K562 (cell line): ENCODE measurements around the gene MRO. TPM values are rescaled to one million over a fixed set of nuclear protein-coding genes. Genes with fewer than 3 reads are reported as not detected.

ENCODE experiments used
- ATAC-seq: fragments of 200-7000 bp; cut with Tn5 transposase; 3 replicates; pipeline ENCODE4 v1.9.1; 2020; ENCODE audit warnings: moderate library complexity
- BruUV-seq: library from RNA; stranded (reverse); fragments of 400-500 nt; replicated peaks from 2 replicates; lab custom pipeline; 2021; lab: Mats Ljungman, UMichigan
- CTCF ChIA-PET: fragments of 300-600 bp; formaldehyde crosslinking; extraction: SDS; loops from one replicate; lab custom pipeline; 2021; ENCODE audit warnings: low intra/inter-chr PET ratio; lab: Yijun Ruan, JAX
- POLR2A ChIA-PET: fragments of 300-600, 350-650 bp; sonication (Branson Sonifier 250); formaldehyde crosslinking; extraction: SDS; loops from one replicate; lab custom pipeline; 2021; ENCODE audit warnings: antibody characterized with exemption, inconsistent platforms; lab: Yijun Ruan, JAX
- DNase-seq, 4 experiments: peaks; one replicate each; pipeline versions ENCODE4 v3.0.0 to v3.0.0-alpha.2; 2011 to 2018; ENCODE audit warnings: low spot score in 3 of 4, mixed read lengths in 3 of 4; ENCODE audit errors: extremely low read depth in 1 of 4
- FAIRE-seq: peaks from 2 replicates; lab custom pipeline; 2011; peaks lifted over from hg19 to GRCh38; lab: Jason Lieb, UNC
- H2AFZ ChIP-seq: 2 replicates; pipeline ENCODE4 v1.6.0; 2011; ENCODE audit warnings: low read depth, low read length, control low read depth, inconsistent platforms
- H3K27ac ChIP-seq: fragments of 200-600 bp; 3 replicates; pipeline ENCODE4 v1.8.0; 2011; ENCODE audit warnings: low read depth, mild to moderate bottlenecking, control low read depth, inconsistent platforms, low read length, moderate library complexity, mixed read lengths; ENCODE audit errors: extremely low read depth
- H3K27me3 ChIP-seq, 2 experiments: fragments of 300-600 bp in 1 of 2; 2 replicates in 1 of 2; 3 replicates in 1 of 2; pipeline versions ENCODE4 v1.6.0 to v1.8.0; 2011; ENCODE audit warnings: inconsistent platforms in 2 of 2, low read length in 2 of 2, mild to moderate bottlenecking in 1 of 2, mixed read lengths in 1 of 2, moderate library complexity in 1 of 2; ENCODE audit not compliant: control insufficient read depth in 2 of 2, insufficient read depth in 2 of 2
- H3K36me3 ChIP-seq: fragments of 300-600 bp; 3 replicates; pipeline ENCODE4 v1.8.0; 2011; ENCODE audit warnings: mild to moderate bottlenecking, low read length, inconsistent platforms; ENCODE audit not compliant: control insufficient read depth, insufficient read depth
- H3K4me1 ChIP-seq, 2 experiments: fragments of 200-600 bp in 1 of 2; replicated peaks in 1 of 2; 2 replicates in 1 of 2; 3 replicates in 1 of 2; pipeline versions ENCODE4 v1.5.1 to v1.8.0; 2011; ENCODE audit warnings: inconsistent platforms in 2 of 2, low read length in 2 of 2, mild to moderate bottlenecking in 1 of 2, mixed read lengths in 1 of 2, moderate library complexity in 1 of 2; ENCODE audit not compliant: control insufficient read depth in 2 of 2, insufficient read depth in 2 of 2
- H3K4me2 ChIP-seq: 2 replicates; pipeline ENCODE4 v1.6.1; 2011; ENCODE audit warnings: low read length, control low read depth, inconsistent platforms, mixed read lengths; ENCODE audit not compliant: insufficient read depth
- H3K4me3 ChIP-seq: fragments of 200-600 bp; sonication (generic), shearing (Covaris generic); 2 replicates; pipeline ENCODE4 v1.5.1; 2016; ENCODE audit warnings: control low read depth, inconsistent platforms
- H3K79me2 ChIP-seq: fragments of 200-600 bp; 3 replicates; pipeline ENCODE4 v1.8.0; 2011; ENCODE audit warnings: low read length, inconsistent platforms; ENCODE audit not compliant: control insufficient read depth, insufficient read depth
- H3K9ac ChIP-seq, 2 experiments: 2 replicates each; pipeline versions ENCODE4 v1.6.0 to v1.6.1; 2011; ENCODE audit warnings: low read depth in 2 of 2, low read length in 2 of 2, control low read depth in 1 of 2, inconsistent platforms in 1 of 2, mild to moderate bottlenecking in 1 of 2, mixed read lengths in 1 of 2; ENCODE audit not compliant: insufficient read depth in 1 of 2
- H3K9me1 ChIP-seq: one replicate; pipeline ENCODE4 v1.6.0; 2011; ENCODE audit warnings: inconsistent platforms, mild to moderate bottlenecking, low read length, moderate library complexity; ENCODE audit not compliant: control insufficient read depth, insufficient read depth
- H3K9me3 ChIP-seq: replicated peaks from 2 replicates; pipeline ENCODE4 v1.5.1; 2011; ENCODE audit warnings: low read depth, low read length, inconsistent platforms; ENCODE audit not compliant: control insufficient read depth, insufficient read depth
- H4K20me1 ChIP-seq: replicated peaks from 2 replicates; pipeline ENCODE4 v1.6.1; 2011; ENCODE audit warnings: low read length, inconsistent platforms, mixed read lengths; ENCODE audit not compliant: control insufficient read depth, insufficient read depth
- CEBPG ChIP-seq, 3 experiments: fragments of 200-800 bp in 1 of 3; sonication (Bioruptor generic) in 1 of 3; sonication (generic) in 1 of 3; formaldehyde crosslinking in 1 of 3; IDR thresholded peaks in 2 of 3; conservative IDR thresholded peaks in 1 of 3; 2 replicates each; pipeline versions ENCODE4 v1.6.1 to v1.8.0; 2016 to 2022; ENCODE audit warnings: missing compliant biosample characterization in 2 of 3, missing genetic modification characterization in 2 of 3, mild to moderate bottlenecking in 1 of 3, missing genetic modification reagents in 1 of 3
- E2F5 ChIP-seq: sonication (generic); formaldehyde crosslinking; IDR thresholded peaks from 2 replicates; pipeline ENCODE4 v1.8.0; 2022; ENCODE audit warnings: mild to moderate bottlenecking, missing genetic modification reagents
- FIP1L1 ChIP-seq: fragments of 200-400 bp; formaldehyde crosslinking; IDR thresholded peaks from 2 replicates; pipeline ENCODE4 v1.6.1; 2018; ENCODE audit warnings: mild to moderate bottlenecking, low read depth, low read length; ENCODE audit not compliant: poor library complexity, severe bottlenecking
- HINFP ChIP-seq: fragments of 450-650 bp; conservative IDR thresholded peaks from 2 replicates; pipeline ENCODE4 v1.6.1; 2016; ENCODE audit warnings: missing genetic modification characterization, low read depth, mild to moderate bottlenecking, control low read depth, missing compliant biosample characterization
- LARP7 ChIP-seq: fragments of 450-650 bp; IDR thresholded peaks from 2 replicates; pipeline ENCODE4 v1.6.1; 2016
- NCOR1 ChIP-seq: fragments of 450-650 bp; IDR thresholded peaks from 2 replicates; pipeline ENCODE4 v1.6.1; 2016; ENCODE audit warnings: mild to moderate bottlenecking, moderate library complexity
- REST ChIP-seq, 2 experiments: fragments of 450-650 bp; formaldehyde crosslinking in 1 of 2; IDR thresholded peaks; 2 replicates each; pipeline versions ENCODE4 v1.4.0 to v1.6.1; 2014 to 2020; ENCODE audit warnings: mild to moderate bottlenecking in 2 of 2, borderline replicate concordance in 1 of 2, low read depth in 1 of 2
- SAFB2 ChIP-seq: fragments of 200-400 bp; formaldehyde crosslinking; IDR thresholded peaks from 2 replicates; pipeline ENCODE4 v1.6.1; 2018; ENCODE audit warnings: borderline replicate concordance, low read length, low read depth, moderate library complexity; ENCODE audit not compliant: severe bottlenecking
- ZBTB7A ChIP-seq: IDR thresholded peaks from 2 replicates; pipeline ENCODE4 v1.6.1; 2011; ENCODE audit warnings: low read depth, mild to moderate bottlenecking, low read length, moderate library complexity, borderline replicate concordance; ENCODE audit not compliant: control insufficient read depth
- ZFP36 ChIP-seq: fragments of 150-350 bp; IDR thresholded peaks from 2 replicates; pipeline ENCODE4 v1.6.1; 2018; ENCODE audit warnings: low read length, low read depth; ENCODE audit not compliant: partially characterized antibody
- ZNF3 ChIP-seq: fragments of 250-450 bp; sonication (Bioruptor Pico); IDR thresholded peaks from 2 replicates; pipeline ENCODE4 v1.5.0; 2021; ENCODE audit warnings: mild to moderate bottlenecking, moderate library complexity
- WGBS: fragments of 100-300 bp; shearing (Covaris generic); methylation state at CpG from one replicate; pipeline ENCODE4 v1.1.6; 2016; ENCODE audit warnings: low coverage, mixed read lengths; ENCODE audit not compliant: insufficient coverage; ENCODE audit errors: missing lambda C conversion rate; 5-methylcytosine and 5-hydroxymethylcytosine counted together
- in situ Hi-C: fragments of 300-500 bp; cut with MboI; formaldehyde crosslinking; loops from 4 replicates; pipeline ENCODE4 v1.15.0; 2018; ENCODE audit warnings: inconsistent platforms, mixed read lengths
- intact Hi-C: fragments of 100-400 bp; cut with micrococcal nuclease; formaldehyde crosslinking; loops from 2 replicates; pipeline ENCODE4 v1.14.2; 2022
- polyA plus RNA-seq, 8 experiments: library from polyadenylated mRNA; depleted of rRNA in 4 of 8; stranded (reverse) in 5 of 8; unstranded in 3 of 8; fragments of >200 nt; fragmentation: Nextera tagmentation in 2 of 8; fragmentation: Illumina TruSeq in 1 of 8; extraction: Ambion mirVana in 2 of 8; extraction: Trizol in 1 of 8; gene quantifications; 2 replicates each; pipeline versions ENCODE4 v1.2.1 to v1.2.3, GENCODE V29; 2011 to 2014; ENCODE audit warnings: inconsistent platforms in 1 of 8, missing spikeins in 1 of 8
- total RNA-seq, 7 experiments: library from RNA; depleted of rRNA in 6 of 7; stranded (reverse); fragments of >200 nt in 6 of 7; fragmentation: Illumina TruSeq in 2 of 7; extraction: Trizol in 2 of 7; gene quantifications; 2 replicates each; pipeline versions ENCODE4 v1.2.1 to v1.2.3, GENCODE V29; 2011 to 2021; ENCODE audit warnings: low replicate concordance in 1 of 7

The MRO gene
- total and polyA plus RNA-seq, 9 of the 15 experiments (the other 6 are each of a cell fraction or from before 2014, with no cell fraction given), result 0.06 TPM; not detected in 8

GRCh38 chr18:50844554-50844953, 24.7 kb upstream of the MRO start:
- in situ Hi-C loops, result no loop called here

More at GRCh38 chr18:50844554-50844953, 24.7 kb upstream of the MRO start:
- no peak overlapping the region for H3K4me3 ChIP-seq
- H2AFZ ChIP-seq, result no peak overlapping the region
- DNase-seq (no peak), ATAC-seq (no peak), FAIRE-seq (no peak)
- no peak overlapping the region for H3K27ac ChIP-seq
- CTCF ChIA-PET, result no interaction called here
- H4K20me1 ChIP-seq, result no peaks in the 10 kb centered on the region
- no TSS peak for BruUV-seq
- WGBS, result 53% methylated on average over 6 of the region's 6 CpGs
- H3K79me2 ChIP-seq, result no peaks in the 10 kb centered on the region
- TF ChIP-seq FIP1L1 (no peak), ZFP36 (no peak), NCOR1 (no peak), ZNF3 (CRISPR knock-in tag) (no peak), CEBPG (CRISPR knock-in tag; IDR thresholded peaks at IDR 0.05) (no peak), CEBPG (tag; conservative IDR thresholded peaks at IDR 0.05 in 1 of 2, IDR thresholded peaks at IDR 0.05 in 1 of 2) (no peak), LARP7 (no peak), REST (IDR thresholded peaks at IDR 0.05; ENCODE audit: borderline replicate concordance) (no peak), REST (CRISPR knock-in tag; IDR thresholded peaks at IDR 0.05; ENCODE audit: low read depth) (no peak), E2F5 (CRISPR knock-in tag) (no peak), HINFP (tag) (no peak), ZBTB7A (no peak), SAFB2 (no peak)
- POLR2A ChIA-PET, result interaction anchor here (1.2 kb wide), 1 partner anchor 185 kb away, joined by 5 read pairs; the partner anchor contains the start of gene SMAD4
- intact Hi-C loops, result no loop called here
- H3K9me1 ChIP-seq, result no peaks in the 10 kb centered on the region
- no peaks in the 10 kb centered on the region; the same call in 2 of the 3 replicates for H3K36me3 ChIP-seq
- no peak overlapping the region for H3K4me2 ChIP-seq
- H3K27me3 ChIP-seq, result no peaks in the 10 kb centered on the region
- peaks cover 3 to 18% of the 10 kb centered on the region in 2 experiments; a peak in 4 of 5 replicates for H3K4me1 ChIP-seq
- no peaks in the 10 kb centered on the region for H3K9me3 ChIP-seq
- H3K9ac ChIP-seq, result no peak overlapping the region
